A673 (cell line): Measurements from ENCODE around the gene TMEM272.

Experiments used
- EZH2 ChIP-seq: fragments of 200-600 bp; sonication (generic); IDR thresholded peaks from 2 replicates; pipeline ENCODE4 v1.6.1; 2017; ENCODE audit warnings: borderline replicate concordance, low read depth, mild to moderate bottlenecking, mixed read lengths, antibody characterized with exemption, low read length; ENCODE audit not compliant: poor library complexity, severe bottlenecking
- TF ChIP-seq, protein P1 (sequence below): fragments of 300-800, 200-600 bp; sonication (generic); conservative IDR thresholded peaks from 2 replicates; pipeline ENCODE4 v1.5.1; 2017; ENCODE audit warnings: low read depth, mild to moderate bottlenecking, antibody characterized with exemption, low read length, moderate library complexity, mixed read lengths

- TF ChIP-seq, protein P1, sequence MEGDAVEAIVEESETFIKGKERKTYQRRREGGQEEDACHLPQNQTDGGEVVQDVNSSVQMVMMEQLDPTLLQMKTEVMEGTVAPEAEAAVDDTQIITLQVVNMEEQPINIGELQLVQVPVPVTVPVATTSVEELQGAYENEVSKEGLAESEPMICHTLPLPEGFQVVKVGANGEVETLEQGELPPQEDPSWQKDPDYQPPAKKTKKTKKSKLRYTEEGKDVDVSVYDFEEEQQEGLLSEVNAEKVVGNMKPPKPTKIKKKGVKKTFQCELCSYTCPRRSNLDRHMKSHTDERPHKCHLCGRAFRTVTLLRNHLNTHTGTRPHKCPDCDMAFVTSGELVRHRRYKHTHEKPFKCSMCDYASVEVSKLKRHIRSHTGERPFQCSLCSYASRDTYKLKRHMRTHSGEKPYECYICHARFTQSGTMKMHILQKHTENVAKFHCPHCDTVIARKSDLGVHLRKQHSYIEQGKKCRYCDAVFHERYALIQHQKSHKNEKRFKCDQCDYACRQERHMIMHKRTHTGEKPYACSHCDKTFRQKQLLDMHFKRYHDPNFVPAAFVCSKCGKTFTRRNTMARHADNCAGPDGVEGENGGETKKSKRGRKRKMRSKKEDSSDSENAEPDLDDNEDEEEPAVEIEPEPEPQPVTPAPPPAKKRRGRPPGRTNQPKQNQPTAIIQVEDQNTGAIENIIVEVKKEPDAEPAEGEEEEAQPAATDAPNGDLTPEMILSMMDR, result no peak
- no peak for TF ChIP-seq EZH2
These were observed 8.0 kb downstream of the TMEM272 start for GRCh38 chr13:51837016-51837415.
